HepG2 (cell line): ENCODE measurements around the gene TSPAN18. TPM values are rescaled to one million over a fixed set of nuclear protein-coding genes. Genes with fewer than 3 reads are reported as not detected.

ENCODE experiments used
- ATAC-seq: fragments of 200-7000 bp; cut with Tn5 transposase; 3 replicates; pipeline ENCODE4 v1.9.1; 2020; ENCODE audit warnings: mild to moderate bottlenecking, moderate library complexity
- BruUV-seq: library from RNA; stranded (reverse); fragments of 400-500 nt; replicated peaks from 2 replicates; lab custom pipeline; 2021; lab: Mats Ljungman, UMichigan
- CTCF ChIA-PET: fragments of 300-600 bp; formaldehyde crosslinking; extraction: SDS; loops from one replicate; lab custom pipeline; 2021; ENCODE audit warnings: low total read pairs, inconsistent platforms, low intra/inter-chr PET ratio; lab: Yijun Ruan, JAX
- POLR2A ChIA-PET: fragments of 350-600 bp; sonication (Branson Sonifier 250); formaldehyde crosslinking; loops from one replicate; lab custom pipeline; 2020; ENCODE audit warnings: antibody characterized with exemption, inconsistent platforms; lab: Yijun Ruan, JAX
- DNase-seq: peaks from one replicate; pipeline ENCODE4 v3.0.0-alpha.2; 2015; ENCODE audit warnings: low spot score
- FAIRE-seq: peaks from 3 replicates; lab custom pipeline; 2011; peaks lifted over from hg19 to GRCh38; lab: Jason Lieb, UNC
- H2AFZ ChIP-seq: one replicate; pipeline ENCODE4 v1.6.1; 2011; ENCODE audit warnings: low read length, inconsistent platforms
- H3K27ac ChIP-seq: fragments of 300-600 bp; 3 replicates; pipeline ENCODE4 v1.8.0; 2011; ENCODE audit warnings: mixed run types, mild to moderate bottlenecking, mixed read lengths, low read length, inconsistent platforms; ENCODE audit not compliant: insufficient read depth; ENCODE audit errors: extremely low read length
- H3K27me3 ChIP-seq, 2 experiments: fragments of 200-600 bp in 1 of 2; 2 replicates in 1 of 2; 3 replicates in 1 of 2; pipeline versions ENCODE4 v1.6.0 to v1.8.0; 2011; ENCODE audit warnings: low read length in 2 of 2, mild to moderate bottlenecking in 2 of 2, moderate library complexity in 2 of 2, inconsistent platforms in 1 of 2; ENCODE audit not compliant: insufficient read depth in 2 of 2, control insufficient read depth in 1 of 2
- H3K36me3 ChIP-seq, 2 experiments: fragments of 200-600 bp in 1 of 2; replicated peaks in 1 of 2; 2 replicates in 1 of 2; 3 replicates in 1 of 2; pipeline versions ENCODE4 v1.5.1 to v1.8.0; 2011; ENCODE audit warnings: low read length in 2 of 2, inconsistent platforms in 1 of 2; ENCODE audit not compliant: insufficient read depth in 2 of 2, control insufficient read depth in 1 of 2
- H3K4me1 ChIP-seq: 2 replicates; pipeline ENCODE4 v1.5.1; 2012; ENCODE audit warnings: low read length, inconsistent platforms; ENCODE audit not compliant: insufficient read depth
- H3K4me2 ChIP-seq: 2 replicates; pipeline ENCODE4 v1.6.0; 2011; ENCODE audit warnings: low read depth, low read length, inconsistent platforms
- H3K4me3 ChIP-seq, 3 experiments: fragments of 200-600 bp in 1 of 3; sonication (generic), shearing (Covaris generic) in 1 of 3; replicated peaks in 1 of 3; 2 replicates each; pipeline ENCODE4 v1.5.1; 2011 to 2016; ENCODE audit warnings: low read length in 3 of 3, inconsistent platforms in 2 of 3, low read depth in 2 of 3, mild to moderate bottlenecking in 2 of 3, control low read depth in 1 of 3, mixed read lengths in 1 of 3; ENCODE audit not compliant: insufficient read depth in 1 of 3
- H3K79me2 ChIP-seq: one replicate; pipeline ENCODE4 v1.6.1; 2011; ENCODE audit warnings: low read length, inconsistent platforms; ENCODE audit not compliant: insufficient read depth
- H3K9ac ChIP-seq: 2 replicates; pipeline ENCODE4 v1.6.0; 2011; ENCODE audit warnings: mild to moderate bottlenecking, low read depth, low read length, inconsistent platforms; ENCODE audit not compliant: insufficient read depth
- H3K9me3 ChIP-seq: 2 replicates; pipeline ENCODE4 v1.5.1; 2012; ENCODE audit warnings: mild to moderate bottlenecking, low read length
- H4K20me1 ChIP-seq: 2 replicates; pipeline ENCODE4 v1.6.0; 2011; ENCODE audit warnings: inconsistent platforms, mild to moderate bottlenecking, low read length, moderate library complexity; ENCODE audit not compliant: insufficient read depth
- FLYWCH1 ChIP-seq: sonication (generic); formaldehyde crosslinking; IDR thresholded peaks from 2 replicates; pipeline ENCODE4 v1.8.1; 2023; ENCODE audit warnings: mild to moderate bottlenecking, missing genetic modification reagents
- HMGA1 ChIP-seq: sonication (generic); formaldehyde crosslinking; conservative IDR thresholded peaks from 2 replicates; pipeline ENCODE4 v1.4.0; 2020; ENCODE audit warnings: missing genetic modification reagents
- NFE2 ChIP-seq: sonication (generic); formaldehyde crosslinking; IDR thresholded peaks from 2 replicates; pipeline ENCODE4 v1.4.0; 2020; ENCODE audit warnings: missing genetic modification reagents
- NFKBIZ ChIP-seq: IDR thresholded peaks from 2 replicates; pipeline ENCODE4 v1.6.1; 2018; ENCODE audit warnings: missing genetic modification reagents, missing compliant biosample characterization
- ZNF530 ChIP-seq: sonication (generic); formaldehyde crosslinking; IDR thresholded peaks from 2 replicates; pipeline ENCODE4 v1.5.0; 2020; ENCODE audit warnings: low read depth, mild to moderate bottlenecking, missing genetic modification reagents
- ZNF816 ChIP-seq: sonication (generic); formaldehyde crosslinking; IDR thresholded peaks from 2 replicates; pipeline ENCODE4 v1.8.0; 2022; ENCODE audit warnings: missing genetic modification reagents, mild to moderate bottlenecking, borderline replicate concordance
- WGBS: methylation state at CpG from one replicate; pipeline ENCODE4 v1.1.6; 2017; ENCODE audit warnings: low lambda C conversion rate; 5-methylcytosine and 5-hydroxymethylcytosine counted together
- in situ Hi-C: cut with HindIII; loops from 2 replicates; pipeline ENCODE4 v1.10.0; 2017; ENCODE audit warnings: low pct_unique_long_range_greater_than_20kb; ENCODE audit not compliant: extremely low pct_ligation_motif_present
- intact Hi-C: fragments of 100-400 bp; cut with micrococcal nuclease; formaldehyde crosslinking; loops from one replicate; pipeline ENCODE4 v1.10.0; 2022; ENCODE audit not compliant: unreplicated experiment
- polyA plus RNA-seq, 8 experiments: library from polyadenylated mRNA; depleted of rRNA in 3 of 8; stranded (reverse) in 7 of 8; unstranded in 1 of 8; fragments of >200 nt; fragmentation: Illumina TruSeq in 4 of 8; extraction: Trizol in 4 of 8; gene quantifications; 2 replicates each; pipeline versions ENCODE4 v1.2.1 to v1.2.3, GENCODE V29; 2011 to 2016; ENCODE audit warnings: low read depth in 4 of 8, missing spikeins in 1 of 8, mixed read lengths in 1 of 8; ENCODE audit not compliant: insufficient read depth in 1 of 8
- total RNA-seq, 5 experiments: library from RNA; depleted of rRNA; stranded (reverse); fragments of >200 nt; fragmentation: Illumina TruSeq; extraction: Trizol; gene quantifications; 2 replicates each; pipeline ENCODE4 v1.2.3, GENCODE V29; 2016; ENCODE audit warnings: low read depth in 1 of 5
- TF ChIP-seq, protein P1 (sequence below): sonication (generic); formaldehyde crosslinking; IDR thresholded peaks from 2 replicates; pipeline ENCODE4 v1.5.1; 2020; ENCODE audit warnings: missing genetic modification reagents, mild to moderate bottlenecking, borderline replicate concordance
- TF ChIP-seq, protein P2 (sequence below): sonication (generic); formaldehyde crosslinking; IDR thresholded peaks from 2 replicates; pipeline ENCODE4 v1.4.0; 2020; ENCODE audit warnings: missing genetic modification reagents
- TF ChIP-seq, protein P3 (sequence below): sonication (generic); formaldehyde crosslinking; IDR thresholded peaks from 2 replicates; pipeline ENCODE4 v1.5.0; 2020; ENCODE audit warnings: missing genetic modification reagents
- TF ChIP-seq, protein P4 (sequence below): sonication (generic); formaldehyde crosslinking; IDR thresholded peaks from 2 replicates; pipeline ENCODE4 v1.8.0; 2022; ENCODE audit warnings: mild to moderate bottlenecking, missing genetic modification reagents, moderate library complexity

Gene TSPAN18
- total and polyA plus RNA-seq, 2 of the 13 experiments (the other 11 are each of a cell fraction or from before 2014, with no cell fraction given): not detected

DNA sequence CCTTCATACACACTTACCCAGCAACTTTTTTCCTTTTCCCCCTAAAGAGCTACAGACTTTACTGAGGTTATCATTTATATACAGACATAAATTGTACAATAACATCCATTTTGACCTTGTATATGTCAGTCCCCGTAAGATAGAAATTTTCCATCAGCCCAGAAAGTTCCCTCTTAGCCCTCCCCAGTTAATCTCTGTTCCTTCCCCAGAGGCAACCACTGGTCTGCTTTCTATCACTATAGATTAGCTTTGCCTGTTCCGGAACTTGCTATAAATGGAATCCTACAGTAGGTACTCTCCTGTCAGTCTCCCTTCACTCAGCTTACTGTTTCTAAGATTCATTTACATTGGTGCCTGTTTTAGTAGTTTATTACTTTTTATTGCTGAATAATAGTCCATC, 54.9 kb downstream of the TSPAN18 start:
- H4K20me1 ChIP-seq: no peaks in the 10 kb centered on the region
- TF ChIP-seq, protein P1, sequence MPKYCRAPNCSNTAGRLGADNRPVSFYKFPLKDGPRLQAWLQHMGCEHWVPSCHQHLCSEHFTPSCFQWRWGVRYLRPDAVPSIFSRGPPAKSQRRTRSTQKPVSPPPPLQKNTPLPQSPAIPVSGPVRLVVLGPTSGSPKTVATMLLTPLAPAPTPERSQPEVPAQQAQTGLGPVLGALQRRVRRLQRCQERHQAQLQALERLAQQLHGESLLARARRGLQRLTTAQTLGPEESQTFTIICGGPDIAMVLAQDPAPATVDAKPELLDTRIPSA: no peak
- TF ChIP-seq, protein P2, sequence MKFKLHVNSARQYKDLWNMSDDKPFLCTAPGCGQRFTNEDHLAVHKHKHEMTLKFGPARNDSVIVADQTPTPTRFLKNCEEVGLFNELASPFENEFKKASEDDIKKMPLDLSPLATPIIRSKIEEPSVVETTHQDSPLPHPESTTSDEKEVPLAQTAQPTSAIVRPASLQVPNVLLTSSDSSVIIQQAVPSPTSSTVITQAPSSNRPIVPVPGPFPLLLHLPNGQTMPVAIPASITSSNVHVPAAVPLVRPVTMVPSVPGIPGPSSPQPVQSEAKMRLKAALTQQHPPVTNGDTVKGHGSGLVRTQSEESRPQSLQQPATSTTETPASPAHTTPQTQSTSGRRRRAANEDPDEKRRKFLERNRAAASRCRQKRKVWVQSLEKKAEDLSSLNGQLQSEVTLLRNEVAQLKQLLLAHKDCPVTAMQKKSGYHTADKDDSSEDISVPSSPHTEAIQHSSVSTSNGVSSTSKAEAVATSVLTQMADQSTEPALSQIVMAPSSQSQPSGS: no peak
- TF ChIP-seq NFKBIZ (CRISPR knock-in tag) (no peak), HMGA1 (CRISPR knock-in tag) (no peak), ZNF816 (CRISPR knock-in tag) (no peak), ZNF530 (CRISPR knock-in tag) (no peak), FLYWCH1 (CRISPR knock-in tag) (no peak), NFE2 (CRISPR knock-in tag) (no peak)
- TF ChIP-seq, protein P3, sequence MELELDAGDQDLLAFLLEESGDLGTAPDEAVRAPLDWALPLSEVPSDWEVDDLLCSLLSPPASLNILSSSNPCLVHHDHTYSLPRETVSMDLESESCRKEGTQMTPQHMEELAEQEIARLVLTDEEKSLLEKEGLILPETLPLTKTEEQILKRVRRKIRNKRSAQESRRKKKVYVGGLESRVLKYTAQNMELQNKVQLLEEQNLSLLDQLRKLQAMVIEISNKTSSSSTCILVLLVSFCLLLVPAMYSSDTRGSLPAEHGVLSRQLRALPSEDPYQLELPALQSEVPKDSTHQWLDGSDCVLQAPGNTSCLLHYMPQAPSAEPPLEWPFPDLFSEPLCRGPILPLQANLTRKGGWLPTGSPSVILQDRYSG (CRISPR knock-in tag): no peak
- TF ChIP-seq, protein P4, sequence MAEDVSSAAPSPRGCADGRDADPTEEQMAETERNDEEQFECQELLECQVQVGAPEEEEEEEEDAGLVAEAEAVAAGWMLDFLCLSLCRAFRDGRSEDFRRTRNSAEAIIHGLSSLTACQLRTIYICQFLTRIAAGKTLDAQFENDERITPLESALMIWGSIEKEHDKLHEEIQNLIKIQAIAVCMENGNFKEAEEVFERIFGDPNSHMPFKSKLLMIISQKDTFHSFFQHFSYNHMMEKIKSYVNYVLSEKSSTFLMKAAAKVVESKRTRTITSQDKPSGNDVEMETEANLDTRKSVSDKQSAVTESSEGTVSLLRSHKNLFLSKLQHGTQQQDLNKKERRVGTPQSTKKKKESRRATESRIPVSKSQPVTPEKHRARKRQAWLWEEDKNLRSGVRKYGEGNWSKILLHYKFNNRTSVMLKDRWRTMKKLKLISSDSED: no peak
- no peak overlapping the region for H3K9ac ChIP-seq
- ChIA-PET CTCF (no interaction called here), POLR2A (no interaction called here)
- H3K4me3 ChIP-seq: no peak overlapping the region
- no peaks in the 10 kb centered on the region for H3K27me3 ChIP-seq
- in situ Hi-C loops: no loop called here
- H3K9me3 ChIP-seq: no peaks in the 10 kb centered on the region
- no peaks in the 10 kb centered on the region for H3K4me1 ChIP-seq
- intact Hi-C loops: no loop called here
- no peak overlapping the region for H3K27ac ChIP-seq
- FAIRE-seq: no peak
- ATAC-seq: no peak
- DNase-seq: no peak
- WGBS: 87% methylated on average over 2 of the region's 2 CpGs
- H3K36me3 ChIP-seq: no peaks in the 10 kb centered on the region
- no peak overlapping the region for H3K4me2 ChIP-seq
- no peak overlapping the region for H2AFZ ChIP-seq
- no peaks in the 10 kb centered on the region for H3K79me2 ChIP-seq
- BruUV-seq: no TSS peak
